ENCODE measurements around the gene CCDC167. TPM values are rescaled to one million over a fixed set of nuclear protein-coding genes. Genes with fewer than 3 reads are reported as not detected.
A peak's percentile ranks its signal among the peaks of the same experiment; 100 is the strongest.

Gene CCDC167
- total and polyA plus RNA-seq, 2 of the 8 experiments (the other 6 are each of a cell fraction or from before 2014, with no cell fraction given) = 11.0 to 26.5 TPM

GRCh38 chr6:37511201-37511600, 11.5 kb upstream of the CCDC167 start:
- Histone ChIP-seq H2AFZ (ENCODE audit: low read length) (no peak overlapping the region), H2AK5ac (ENCODE audit: low read depth, low read length) (no peak overlapping the region), H4K5ac (ENCODE audit: insufficient read length, low read depth, low read length) (no peak overlapping the region), H3K9me3 (ENCODE audit: insufficient read depth in 2 of 2, low read depth in 1 of 2, low read length in 1 of 2) (no peaks in the 10 kb centered on the region), H3K4me1 (replicated peaks in 1 of 4; ENCODE audit: control insufficient read depth in 3 of 4, insufficient read depth in 4 of 4, low read length in 3 of 4) (peaks cover 2 to 47% (median 36%) of the 10 kb centered on the region in 4 experiments), H3K79me1 (ENCODE audit: low read depth, low read length) (no peaks in the 10 kb centered on the region), H4K8ac (ENCODE audit: extremely low read depth, insufficient read depth, low read length) (no peak overlapping the region), H2BK5ac (ENCODE audit: low read depth, low read length) (peak overlapping the region; percentile 8; the same call in 1 of the 2 replicates), H3K27me3 (replicated peaks in 1 of 4; ENCODE audit: control insufficient read depth in 3 of 4, extremely low read depth in 1 of 4, insufficient read depth in 3 of 4, low read length in 3 of 4) (peaks cover 0 to 29% (median 21%) of the 10 kb centered on the region in 4 experiments; a peak in 6 of 7 replicates), H2BK15ac (ENCODE audit: low read length) (no peak overlapping the region; the same call in 1 of the 2 replicates), H3K4me3 (ENCODE audit: extremely low read depth in 1 of 4, insufficient read depth in 2 of 4, low read depth in 3 of 4, low read length in 4 of 4) (no peak overlapping the region), H3K4ac (replicated peaks; ENCODE audit: insufficient read length, low read depth, low read length) (no peak overlapping the region), H3K4me2 (ENCODE audit: insufficient read depth in 1 of 2, low read depth in 2 of 2, low read length in 2 of 2) (peak overlapping the region in 1 of 2 experiments; percentile 68; a peak in 1 of 4 replicates), H3K23me2 (ENCODE audit: low read depth, low read length) (peaks cover 5% of the 10 kb centered on the region), H3K9ac (replicated peaks in 1 of 4; ENCODE audit: extremely low read depth in 1 of 4, low read depth in 3 of 4, low read length in 3 of 4) (no peak overlapping the region), H3K14ac (ENCODE audit: insufficient read length) (no peak overlapping the region), H3K36me3 (ENCODE audit: control insufficient read depth in 2 of 4, insufficient read depth in 4 of 4, low read length in 3 of 4) (no peaks in the 10 kb centered on the region), H3K79me2 (ENCODE audit: control insufficient read depth in 1 of 2, insufficient read depth in 2 of 2, low read length in 2 of 2) (no peaks in the 10 kb centered on the region), H3K23ac (ENCODE audit: insufficient read length) (no peak overlapping the region), H3K27ac (ENCODE audit: low read depth, low read length) (no peak overlapping the region), H2BK20ac (ENCODE audit: low read length) (peak overlapping the region; percentile 53), H3K18ac (ENCODE audit: extremely low read depth, low read length) (no peak overlapping the region), H2BK12ac (ENCODE audit: low read depth, low read length) (peak overlapping the region; percentile 94; the same call in 1 of the 2 replicates), H2BK120ac (replicated peaks; ENCODE audit: low read depth, low read length) (no peak overlapping the region), H4K91ac (replicated peaks; ENCODE audit: insufficient read length, low read length) (no peak overlapping the region), H3K56ac (replicated peaks; ENCODE audit: insufficient read length, low read depth, low read length) (no peak overlapping the region), H4K20me1 (replicated peaks in 1 of 2; ENCODE audit: control insufficient read depth in 1 of 2, insufficient read depth in 2 of 2, low read length in 2 of 2) (no peaks in the 10 kb centered on the region)
- no peak for DNase-seq (ENCODE audit: low read depth in 1 of 2, low spot score in 2 of 2)
- 81% methylated on average over 5 of the region's 5 CpGs; no CpG with 5 or more reads in 1 of the 2 experiments for WGBS, 2 experiments (ENCODE audit: extremely low coverage in 1 of 2, insufficient coverage in 1 of 2, insufficient read length in 1 of 2, insufficient replicate concordance in 2 of 2, low coverage in 1 of 2, low lambda C conversion rate in 2 of 2, missing lambda C conversion rate in 1 of 2)
- ChIA-PET CTCF (ENCODE audit: partially characterized antibody) (interaction anchor here (0.7 to 2.4 kb wide), 7 partner anchors 11 to 181 kb away, joined by 3 to 11 read pairs (median 3); no protein-coding TSS in a partner anchor), POLR2A (ENCODE audit: partially characterized antibody) (interaction anchor here (1.4 to 2.7 kb wide), 2 partner anchors 9 to 20 kb away, joined by 4 to 10 read pairs; no protein-coding TSS in a partner anchor)
- FAIRE-seq = no peak
- TF ChIP-seq KDM5A (IDR thresholded peaks at IDR 0.05; ENCODE audit: low read length) (no peak), BCL11A (IDR thresholded peaks at IDR 0.05; ENCODE audit: low read depth in 2 of 2, low read length in 2 of 2) (no peak), SP4 (IDR thresholded peaks at IDR 0.05; ENCODE audit: low read length) (no peak), YY1 (IDR thresholded peaks at IDR 0.05; ENCODE audit: low read depth, low read length) (no peak), EZH2 (IDR thresholded peaks at IDR 0.05; ENCODE audit: low read depth, low read length, severe bottlenecking) (no peak), MAX (IDR thresholded peaks at IDR 0.05) (no peak), CHD1 (IDR thresholded peaks at IDR 0.05; ENCODE audit: low read depth, low read length) (no peak), E2F6 (IDR thresholded peaks at IDR 0.05) (no peak), POLR2AphosphoS5 (IDR thresholded peaks at IDR 0.05; ENCODE audit: low read depth, low read length) (no peak), SRF (IDR thresholded peaks at IDR 0.05; ENCODE audit: low read depth, low read length) (no peak), RFX5 (IDR thresholded peaks at IDR 0.05; ENCODE audit: borderline replicate concordance, low read depth, low read length) (no peak), CBX5 (IDR thresholded peaks at IDR 0.05; ENCODE audit: low read depth, low read length) (no peak), TBP (IDR thresholded peaks at IDR 0.05; ENCODE audit: low read depth, low read length) (no peak), NRF1 (IDR thresholded peaks at IDR 0.05; ENCODE audit: low read depth, low read length) (no peak)
